GM12873 (cell line): ENCODE measurements around the gene TSPAN3.

Experiments used
- CTCF ChIP-seq: IDR thresholded peaks from 2 replicates; pipeline ENCODE4 v1.5.1; 2012; ENCODE audit warnings: low read depth, mild to moderate bottlenecking, moderate library complexity, low read length, control low read depth; ENCODE audit not compliant: insufficient read depth; ENCODE audit errors: missing control alignments

Gene TSPAN3

GRCh38 chr15:77096541-77096940 is 25.6 kb upstream of the TSPAN3 start:
- no peak for TF ChIP-seq CTCF

GRCh38 chr15:77096138-77096537 is 25.2 kb upstream of the TSPAN3 start:
- no peak for TF ChIP-seq CTCF

- peak; percentile 59 for TF ChIP-seq CTCF
Observed at GRCh38 chr15:77094397-77095030, 23.6 kb upstream of the TSPAN3 start.

GRCh38 chr15:77093436-77093835 is 22.5 kb upstream of the TSPAN3 start:
- no peak for TF ChIP-seq CTCF

GRCh38 chr15:77091097-77091496 is 20.2 kb upstream of the TSPAN3 start:
- no peak for TF ChIP-seq CTCF

GRCh38 chr15:77087213-77087612 is 16.3 kb upstream of the TSPAN3 start:
- TF ChIP-seq CTCF, result no peak

- no peak for TF ChIP-seq CTCF
Observed at GRCh38 chr15:77085297-77085696, 14.4 kb upstream of the TSPAN3 start.

GRCh38 chr15:77084436-77084835 is 13.5 kb upstream of the TSPAN3 start:
- no peak for TF ChIP-seq CTCF
